ENCODE measurements around the gene DDB1. TPM values are rescaled to one million over a fixed set of nuclear protein-coding genes. Genes with fewer than 3 reads are reported as not detected.

The DDB1 gene
- total and polyA plus RNA-seq, 2 of the 13 experiments (the other 11 are each of a cell fraction or from before 2014, with no cell fraction given), result 217 to 266 TPM

GRCh38 chr11:61293867-61294716 lies 38.8 kb downstream of the DDB1 start (continued):
- TF ChIP-seq PCBP2 (optimal IDR thresholded peaks at IDR 0.05; ENCODE audit: low read depth, low read length, poor library complexity, severe bottlenecking), result no peak
- TF ChIP-seq STAT6 (CRISPR knock-in tag; IDR thresholded peaks at IDR 0.05; ENCODE audit: borderline replicate concordance), result peak; percentile 2; the same call in 1 of the 2 replicates
- peak; percentile 34; the same call in 1 of the 2 replicates for TF ChIP-seq ARNTL (CRISPR knock-in tag; IDR thresholded peaks at IDR 0.05)
- no peak for TF ChIP-seq PRDM4 (CRISPR knock-in tag; IDR thresholded peaks at IDR 0.05; ENCODE audit: borderline replicate concordance)
- 0 out of 2 replicates have a peak, but pooled peaks have one; percentile 23 for TF ChIP-seq KMT2B (CRISPR knock-in tag; IDR thresholded peaks at IDR 0.05)
- TF ChIP-seq ZNF672 (CRISPR knock-in tag; IDR thresholded peaks at IDR 0.05), result no peak
- TF ChIP-seq ZNF232 (CRISPR knock-in tag; IDR thresholded peaks at IDR 0.05; ENCODE audit: borderline replicate concordance), result no peak
- no peak for TF ChIP-seq ZNF292 (CRISPR knock-in tag; IDR thresholded peaks at IDR 0.05; ENCODE audit: borderline replicate concordance, low read depth)
- no peak for TF ChIP-seq KDM2A (CRISPR knock-in tag; IDR thresholded peaks at IDR 0.05; ENCODE audit: borderline replicate concordance, low read depth)
- peak; percentile 7 for TF ChIP-seq XRCC5 (optimal IDR thresholded peaks at IDR 0.05; ENCODE audit: low read length)
- no peak for TF ChIP-seq LRRFIP1 (CRISPR knock-in tag; conservative IDR thresholded peaks at IDR 0.05)
- no peak for TF ChIP-seq CENPX (CRISPR knock-in tag; IDR thresholded peaks at IDR 0.05)
- 0 out of 2 replicates have a peak, but pooled peaks have one; percentile 17 for TF ChIP-seq ZFP37 (CRISPR knock-in tag; IDR thresholded peaks at IDR 0.05; ENCODE audit: borderline replicate concordance)
- no peak for TF ChIP-seq RELA (CRISPR knock-in tag; IDR thresholded peaks at IDR 0.05)
- peak; percentile 31; the same call in 1 of the 2 replicates for TF ChIP-seq ZNF329 (CRISPR knock-in tag; IDR thresholded peaks at IDR 0.05; ENCODE audit: low read depth)
- TF ChIP-seq TEAD2 (CRISPR knock-in tag; IDR thresholded peaks at IDR 0.05), result no peak
- TF ChIP-seq SOX5 (CRISPR knock-in tag; IDR thresholded peaks at IDR 0.05; ENCODE audit: borderline replicate concordance), result no peak; the same call in 1 of the 2 replicates
- no peak for TF ChIP-seq ZNF326 (CRISPR knock-in tag; IDR thresholded peaks at IDR 0.05; ENCODE audit: borderline replicate concordance)
- no peak for TF ChIP-seq GFI1 (CRISPR knock-in tag; IDR thresholded peaks at IDR 0.05; ENCODE audit: borderline replicate concordance)
- no peak for TF ChIP-seq REPIN1 (CRISPR knock-in tag; IDR thresholded peaks at IDR 0.05; ENCODE audit: borderline replicate concordance, low read depth)
- peak; percentile 42; the same call in 1 of the 2 replicates for TF ChIP-seq ZNF30 (CRISPR knock-in tag; IDR thresholded peaks at IDR 0.05)
- no peak for TF ChIP-seq ZNF678 (CRISPR knock-in tag; IDR thresholded peaks at IDR 0.05)
